ENCODE results near the gene KCNA3. TPM values are rescaled to one million over a fixed set of nuclear protein-coding genes. Genes with fewer than 3 reads are reported as not detected.

KCNA3 gene
- total and polyA plus RNA-seq, 2 experiments from 2014 or later: 0.43 TPM; not detected in 1

- 78% methylated on average over 7 of the region's 7 CpGs for WGBS (ENCODE audit: low lambda C conversion rate, missing lambda C conversion rate)
- Histone ChIP-seq H3K27ac (no peak overlapping the region), H3K27me3 (peaks cover 3% of the 10 kb centered on the region), H3K9me2 (replicated peaks; ENCODE audit: insufficient read depth) (no peaks in the 10 kb centered on the region), H3K4me3 (no peak overlapping the region), H3K36me3 (replicated peaks; ENCODE audit: insufficient read depth, low read depth) (no peaks in the 10 kb centered on the region), H2AFZ (no peak overlapping the region), H3K79me2 (no peaks in the 10 kb centered on the region), H3K9me3 (ENCODE audit: low read depth) (no peaks in the 10 kb centered on the region), H3K4me2 (no peak overlapping the region), H4K20me1 (ENCODE audit: insufficient read depth, poor library complexity, severe bottlenecking) (no peaks in the 10 kb centered on the region), H3K4me1 (ENCODE audit: insufficient read depth) (no peaks in the 10 kb centered on the region)
- peak; percentile 26 for DNase-seq (ENCODE audit: low spot score)
- no peak for TF ChIP-seq EZH2phosphoT487 (IDR thresholded peaks at IDR 0.05; ENCODE audit: low read depth, severe bottlenecking, unreplicated experiment)
These were observed 40.1 kb downstream of the KCNA3 start for GRCh38 chr1:110634455-110635311.

- 81% methylated on average over 1 of the region's 1 CpG for WGBS (ENCODE audit: low lambda C conversion rate, missing lambda C conversion rate)
- Histone ChIP-seq H3K27ac (no peak overlapping the region), H2AFZ (no peak overlapping the region), H3K9me3 (ENCODE audit: low read depth) (no peaks in the 10 kb centered on the region), H3K79me2 (no peaks in the 10 kb centered on the region), H3K9me2 (replicated peaks; ENCODE audit: insufficient read depth) (no peaks in the 10 kb centered on the region), H3K4me3 (no peak overlapping the region), H3K4me2 (no peak overlapping the region), H3K27me3 (peaks cover 3% of the 10 kb centered on the region), H4K20me1 (ENCODE audit: insufficient read depth, poor library complexity, severe bottlenecking) (no peaks in the 10 kb centered on the region), H3K4me1 (ENCODE audit: insufficient read depth) (no peaks in the 10 kb centered on the region), H3K36me3 (replicated peaks; ENCODE audit: insufficient read depth, low read depth) (no peaks in the 10 kb centered on the region)
- no peak for TF ChIP-seq EZH2 (IDR thresholded peaks at IDR 0.05; ENCODE audit: borderline replicate concordance)
- no peak for TF ChIP-seq EZH2phosphoT487 (IDR thresholded peaks at IDR 0.05; ENCODE audit: low read depth, severe bottlenecking, unreplicated experiment)
- no peak for TF ChIP-seq CTCF (IDR thresholded peaks at IDR 0.05; ENCODE audit: poor library complexity)
- DNase-seq (ENCODE audit: low spot score): no peak
These were observed 40.7 kb downstream of the KCNA3 start for GRCh38 chr1:110634086-110634454.

- H3K27ac ChIP-seq: no peak overlapping the region
- TF ChIP-seq CTCF (IDR thresholded peaks at IDR 0.05; ENCODE audit: poor library complexity) (no peak), EZH2 (IDR thresholded peaks at IDR 0.05; ENCODE audit: borderline replicate concordance) (no peak), EZH2phosphoT487 (IDR thresholded peaks at IDR 0.05; ENCODE audit: low read depth, severe bottlenecking, unreplicated experiment) (no peak)
These were observed 41.1 kb downstream of the KCNA3 start for GRCh38 chr1:110633646-110634030.

GRCh38 chr1:110631836-110632620 lies 42.7 kb downstream of the KCNA3 start:
- 75% methylated on average over 6 of the region's 6 CpGs for WGBS (ENCODE audit: low lambda C conversion rate, missing lambda C conversion rate)
- H4K20me1 ChIP-seq (ENCODE audit: insufficient read depth, poor library complexity, severe bottlenecking): no peaks in the 10 kb centered on the region
- no peak for TF ChIP-seq EZH2 (IDR thresholded peaks at IDR 0.05; ENCODE audit: borderline replicate concordance)
- TF ChIP-seq CTCF (IDR thresholded peaks at IDR 0.05; ENCODE audit: poor library complexity): no peak
- no peak for TF ChIP-seq EZH2phosphoT487 (IDR thresholded peaks at IDR 0.05; ENCODE audit: low read depth, severe bottlenecking, unreplicated experiment)
- H3K4me2 ChIP-seq: no peak overlapping the region
- no peak overlapping the region for H3K4me3 ChIP-seq
- no peaks in the 10 kb centered on the region for H3K36me3 ChIP-seq (replicated peaks; ENCODE audit: insufficient read depth, low read depth)
- H3K79me2 ChIP-seq: no peaks in the 10 kb centered on the region
- DNase-seq (ENCODE audit: low spot score): no peak
- H3K27ac ChIP-seq: no peak overlapping the region
- H2AFZ ChIP-seq: no peak overlapping the region
- H3K9me3 ChIP-seq (ENCODE audit: low read depth): no peaks in the 10 kb centered on the region
- peaks cover 3% of the 10 kb centered on the region for H3K27me3 ChIP-seq
- H3K4me1 ChIP-seq (ENCODE audit: insufficient read depth): no peaks in the 10 kb centered on the region
- H3K9me2 ChIP-seq (replicated peaks; ENCODE audit: insufficient read depth): no peaks in the 10 kb centered on the region

More at GRCh38 chr1:110633646-110634030, 41.1 kb downstream of the KCNA3 start:
- Histone ChIP-seq H2AFZ (no peak overlapping the region), H3K79me2 (no peaks in the 10 kb centered on the region), H3K36me3 (replicated peaks; ENCODE audit: insufficient read depth, low read depth) (no peaks in the 10 kb centered on the region), H3K27me3 (peaks cover 3% of the 10 kb centered on the region), H3K4me2 (no peak overlapping the region), H3K4me1 (ENCODE audit: insufficient read depth) (no peaks in the 10 kb centered on the region), H3K4me3 (no peak overlapping the region), H3K9me3 (ENCODE audit: low read depth) (no peaks in the 10 kb centered on the region), H4K20me1 (ENCODE audit: insufficient read depth, poor library complexity, severe bottlenecking) (no peaks in the 10 kb centered on the region), H3K9me2 (replicated peaks; ENCODE audit: insufficient read depth) (no peaks in the 10 kb centered on the region)
- no peak for DNase-seq (ENCODE audit: low spot score)
- 85% methylated on average over 2 of the region's 2 CpGs for WGBS (ENCODE audit: low lambda C conversion rate, missing lambda C conversion rate)

All from hepatocyte (in vitro differentiated cells).